ENCODE measurements around the gene PIEZO1.

Gene PIEZO1

GRCh38 chr16:88800277-88800592 lies 15.2 kb upstream of the PIEZO1 start:
- no peak for TF ChIP-seq ZFX (IDR thresholded peaks at IDR 0.05; ENCODE audit: borderline replicate concordance)
- no peak for TF ChIP-seq CTCF (IDR thresholded peaks at IDR 0.05)
- H3K27ac ChIP-seq, result no peak overlapping the region

DNA sequence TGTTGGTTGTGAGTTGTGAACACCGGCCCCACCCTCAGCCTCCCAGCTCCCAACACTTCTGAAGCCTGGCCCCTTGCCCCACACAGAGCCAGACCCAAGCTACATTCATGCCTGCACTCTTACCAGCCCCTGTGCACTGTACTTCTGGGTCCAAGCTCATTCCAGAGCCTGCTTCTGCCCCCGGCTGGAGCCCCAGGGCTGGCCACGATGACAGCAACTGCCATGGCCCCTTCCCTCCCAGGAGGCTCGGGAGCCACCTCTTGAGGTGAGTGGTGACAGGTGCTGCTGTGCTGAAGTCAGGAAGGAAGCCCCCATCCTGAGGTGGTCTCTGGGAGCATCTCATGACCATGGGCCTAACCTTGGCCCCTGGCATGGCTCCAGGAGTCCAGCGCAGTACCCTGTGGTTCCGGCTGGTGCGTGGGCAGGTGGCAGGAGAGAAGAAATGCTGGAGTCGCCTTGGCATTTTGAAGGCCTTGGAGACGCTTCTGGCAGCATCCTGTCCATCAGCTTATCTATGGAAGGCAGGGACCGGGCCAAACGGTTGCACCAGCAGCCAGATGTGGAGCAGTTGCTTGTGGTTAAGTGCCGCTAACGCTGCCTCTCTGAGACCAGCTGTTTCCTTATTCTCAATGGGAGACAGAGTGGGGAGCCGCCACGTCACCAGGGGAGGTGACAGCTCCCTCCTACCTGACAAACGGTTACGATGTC lies 14.7 kb upstream of the PIEZO1 start:
- no peak for TF ChIP-seq CTCF (IDR thresholded peaks at IDR 0.05)
- TF ChIP-seq ZFX (IDR thresholded peaks at IDR 0.05; ENCODE audit: borderline replicate concordance), result no peak
- H3K27ac ChIP-seq, result no peak overlapping the region

- H3K27ac ChIP-seq, result no peak overlapping the region
- TF ChIP-seq ZFX (IDR thresholded peaks at IDR 0.05; ENCODE audit: borderline replicate concordance) (no peak), CTCF (IDR thresholded peaks at IDR 0.05) (no peak)
Measured at GRCh38 chr16:88798772-88799455, 13.9 kb upstream of the PIEZO1 start.

DNA sequence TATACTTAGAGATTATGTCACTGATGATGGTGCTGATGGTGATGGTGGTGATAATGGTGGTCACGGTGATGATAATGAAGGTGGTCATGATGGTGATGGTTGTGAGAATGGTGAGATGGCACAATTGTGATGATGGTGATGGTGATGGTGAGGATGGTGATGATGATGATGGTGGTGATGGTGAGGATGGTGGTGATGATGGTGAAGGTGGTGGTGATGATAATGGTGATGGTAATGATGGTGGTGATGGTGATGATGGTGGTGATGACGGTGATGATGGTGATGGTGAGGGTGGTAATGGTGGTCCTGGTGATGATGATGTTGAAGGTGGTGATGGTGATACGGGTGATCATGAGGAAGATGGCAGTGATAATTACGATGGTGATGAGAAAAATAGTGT lies 13.1 kb upstream of the PIEZO1 start:
- TF ChIP-seq CTCF (IDR thresholded peaks at IDR 0.05) (no peak), ZFX (IDR thresholded peaks at IDR 0.05; ENCODE audit: borderline replicate concordance) (no peak)
- H3K27ac ChIP-seq, result no peak overlapping the region

DNA sequence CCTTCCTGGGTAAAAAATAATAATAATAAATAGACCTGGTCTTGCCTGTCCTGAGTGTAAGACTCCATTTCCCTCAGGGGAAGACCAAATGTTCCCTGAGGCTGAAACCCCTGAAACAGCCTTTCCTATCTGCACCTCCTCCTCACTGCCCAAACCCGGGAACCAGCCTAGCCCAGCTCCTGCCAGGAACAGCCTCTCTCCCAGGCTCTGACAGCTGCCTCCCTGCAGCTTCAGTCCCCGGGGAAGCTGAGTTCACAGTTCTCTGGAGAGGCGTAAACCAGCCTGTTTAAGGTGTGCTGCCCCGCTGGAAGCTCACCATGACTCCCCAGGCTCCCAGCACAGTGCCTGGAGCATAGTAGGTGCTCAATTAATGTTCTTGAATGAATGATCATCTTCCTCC lies 11.3 kb upstream of the PIEZO1 start:
- no peak overlapping the region for H3K27ac ChIP-seq
- TF ChIP-seq CTCF (IDR thresholded peaks at IDR 0.05) (no peak), ZFX (IDR thresholded peaks at IDR 0.05; ENCODE audit: borderline replicate concordance) (no peak)

GRCh38 chr16:88793251-88793954 lies 8.4 kb upstream of the PIEZO1 start:
- no peak overlapping the region for H3K27ac ChIP-seq
- TF ChIP-seq CTCF (IDR thresholded peaks at IDR 0.05) (no peak), ZFX (IDR thresholded peaks at IDR 0.05; ENCODE audit: borderline replicate concordance) (no peak)

All from 22Rv1 (cell line).